GM18873 (cell line): ENCODE data around the gene CALCOCO1.
"Not testable (repeated sequence)": the region's sequence is repeated elsewhere in the genome, so short reads cannot be mapped to it uniquely, and the experiment has no call there.

Experiments used
- ATAC-seq: cut with Tn5 transposase; IDR thresholded peaks from one replicate; pipeline ENCODE4 v1.9.1; 2021; ENCODE audit warnings: mild to moderate bottlenecking, moderate library complexity, moderate number of reproducible peaks; ENCODE audit not compliant: unreplicated experiment, low FRiP score

Gene CALCOCO1

GRCh38 chr12:53700567-53700966 lies 26.7 kb downstream of the CALCOCO1 start:
- ATAC-seq: no peak

GRCh38 chr12:53699678-53700025 lies 27.6 kb downstream of the CALCOCO1 start:
- no peak for ATAC-seq

- ATAC-seq: no peak
Observed at GRCh38 chr12:53698948-53699677, 28.1 kb downstream of the CALCOCO1 start.

- no peak for ATAC-seq
Observed at GRCh38 chr12:53696655-53697331, 30.5 kb downstream of the CALCOCO1 start.

- no peak for ATAC-seq
Observed at GRCh38 chr12:53696285-53696654, 31.0 kb downstream of the CALCOCO1 start.

- no peak for ATAC-seq
Observed at GRCh38 chr12:53695152-53696145, 31.8 kb downstream of the CALCOCO1 start.

- no peak for ATAC-seq
Observed at GRCh38 chr12:53694756-53695151, 32.5 kb downstream of the CALCOCO1 start.

- no peak for ATAC-seq
Observed at GRCh38 chr12:53688134-53688533, 39.1 kb downstream of the CALCOCO1 start.

GRCh38 chr12:53686436-53686835 lies 40.8 kb downstream of the CALCOCO1 start:
- no peak for ATAC-seq

GRCh38 chr12:53684654-53685220 lies 42.5 kb downstream of the CALCOCO1 start:
- ATAC-seq: no peak

- no peak for ATAC-seq
Observed at GRCh38 chr12:53683983-53684382, 43.3 kb downstream of the CALCOCO1 start.

- no peak for ATAC-seq
Observed at GRCh38 chr12:53683494-53683893, 43.8 kb downstream of the CALCOCO1 start.

- ATAC-seq: not testable (repeated sequence)
Observed at GRCh38 chr12:53680061-53680460, 47.2 kb downstream of the CALCOCO1 start.

- no peak for ATAC-seq
Observed at GRCh38 chr12:53677800-53678148, 49.5 kb downstream of the CALCOCO1 start.

GRCh38 chr12:53677016-53677799 lies 50.0 kb downstream of the CALCOCO1 start:
- ATAC-seq: no peak

- ATAC-seq: peak; percentile 4
Observed at GRCh38 chr12:53676656-53677015, 50.6 kb downstream of the CALCOCO1 start.

GRCh38 chr12:53675701-53676607 lies 51.3 kb downstream of the CALCOCO1 start, which contains the start of gene ATP5MC2:
TSS of gene ATP5MC2 (minus strand) at chr12:53676083. CDS start at chr12:53672614, 3,469 bp downstream.
- peak; percentile 96 for ATAC-seq

GRCh38 chr12:53674977-53675700 lies 52.1 kb downstream of the CALCOCO1 start:
- ATAC-seq: no peak
